Stimulated activated naive B cell treated with anti-CD40 and anti-IgM and Interleukin-4, amounts not matched to agents 10 μg/mL and 1 μg/mL and 100 μg/mL, for 72 hours (primary cell): ENCODE data around the gene NUP35.

ENCODE experiments used
- ATAC-seq, 2 donors: fragments of 150-1000 bp; cut with Tn5 transposase; replicated peaks; 2 replicates each; pipeline ENCODE4 v1.10.0; 2021; ENCODE audit warnings: moderate library complexity in 1 of 2
- DNase-seq: peaks from one replicate; pipeline ENCODE4 v3.0.0; 2021
- H3K27ac Mint-ChIP-seq: one replicate; pipeline ENCODE4 v1.8.0; 2022; ENCODE audit warnings: mild to moderate bottlenecking, mixed read lengths
- H3K27me3 Mint-ChIP-seq, 2 donors: one replicate each; pipeline ENCODE4 v1.8.0; 2022; ENCODE audit warnings: mixed read lengths in 2 of 2
- H3K36me3 Mint-ChIP-seq, 2 donors: one replicate each; pipeline ENCODE4 v1.8.0; 2022; ENCODE audit warnings: mixed read lengths in 2 of 2, mild to moderate bottlenecking in 1 of 2
- H3K4me1 Mint-ChIP-seq, 2 donors: one replicate each; pipeline ENCODE4 v1.8.0; 2022; ENCODE audit warnings: mixed read lengths in 2 of 2, mild to moderate bottlenecking in 1 of 2
- H3K4me3 Mint-ChIP-seq, 2 donors: one replicate each; pipeline ENCODE4 v1.8.0; 2022; ENCODE audit warnings: mild to moderate bottlenecking in 2 of 2, mixed read lengths in 2 of 2, moderate library complexity in 1 of 2
- H3K9me3 Mint-ChIP-seq, 2 donors: one replicate each; pipeline ENCODE4 v1.8.0; 2022; ENCODE audit warnings: mixed read lengths in 2 of 2, mild to moderate bottlenecking in 1 of 2

The NUP35 gene

GRCh38 chr2:183209395-183210028, 85.3 kb downstream of the NUP35 start:
- H3K4me1 Mint-ChIP-seq = no peaks in the 10 kb centered on the region
- no peak overlapping the region for H3K27ac Mint-ChIP-seq
- H3K36me3 Mint-ChIP-seq = peaks cover 20 to 34% of the 10 kb centered on the region in 2 donors
- no peaks in the 10 kb centered on the region for H3K27me3 Mint-ChIP-seq
- H3K9me3 Mint-ChIP-seq = peaks cover 0 to 10% of the 10 kb centered on the region in 2 donors
- H3K4me3 Mint-ChIP-seq = no peak overlapping the region
- DNase-seq = no peak
- no peak for ATAC-seq
